ENCODE results near the gene CARD19. TPM values are rescaled to one million over a fixed set of nuclear protein-coding genes. Genes with fewer than 3 reads are reported as not detected.
"Not testable (repeated sequence)": the region's sequence is repeated elsewhere in the genome, so short reads cannot be mapped to it uniquely, and the experiment has no call there.

Gene CARD19
- total and polyA plus RNA-seq, 2 of the 8 experiments (the other 6 are each of a cell fraction or from before 2014, with no cell fraction given), result 21.2 to 112 TPM

DNA sequence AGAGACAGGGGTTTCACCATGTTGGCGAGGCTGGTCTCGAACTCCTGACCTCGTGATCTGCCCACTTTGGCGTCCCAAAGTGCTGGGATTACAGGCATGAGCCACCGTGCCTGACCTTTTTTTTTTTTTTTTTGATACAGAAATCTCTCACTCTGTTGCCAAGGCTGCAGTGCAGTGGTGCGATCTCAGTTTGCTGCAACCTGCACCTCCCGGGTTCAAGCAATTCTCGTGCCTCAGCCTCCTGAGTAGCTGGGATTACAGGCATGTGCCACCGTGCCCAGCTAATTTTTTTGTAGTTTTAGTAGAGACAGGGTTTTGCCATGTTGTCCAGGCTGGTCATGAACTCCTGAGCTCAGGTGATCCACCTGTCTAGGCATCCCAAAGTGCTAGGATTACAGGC lies 21.5 kb downstream of the CARD19 start:
- not testable (repeated sequence) for H2BK5ac ChIP-seq (ENCODE audit: low read depth, low read length); H4K8ac ChIP-seq (ENCODE audit: extremely low read depth, insufficient read depth, low read length); H3K23ac ChIP-seq (ENCODE audit: insufficient read length); H2AK5ac ChIP-seq (ENCODE audit: low read depth, low read length); H3K4me3 ChIP-seq (ENCODE audit: extremely low read depth in 1 of 4, insufficient read depth in 2 of 4, low read depth in 3 of 4, low read length in 4 of 4); H3K79me1 ChIP-seq (ENCODE audit: low read depth, low read length); H4K20me1 ChIP-seq (replicated peaks in 1 of 2; ENCODE audit: control insufficient read depth in 1 of 2, insufficient read depth in 2 of 2, low read length in 2 of 2); H2BK12ac ChIP-seq (ENCODE audit: low read depth, low read length); H2BK120ac ChIP-seq (replicated peaks; ENCODE audit: low read depth, low read length); H3K36me3 ChIP-seq (ENCODE audit: control insufficient read depth in 2 of 4, insufficient read depth in 4 of 4, low read length in 3 of 4); FAIRE-seq; H2AFZ ChIP-seq (ENCODE audit: low read length); H3K4ac ChIP-seq (replicated peaks; ENCODE audit: insufficient read length, low read depth, low read length); H3K56ac ChIP-seq (replicated peaks; ENCODE audit: insufficient read length, low read depth, low read length); H3K79me2 ChIP-seq (ENCODE audit: control insufficient read depth in 1 of 2, insufficient read depth in 2 of 2, low read length in 2 of 2); H3K27ac ChIP-seq (ENCODE audit: low read depth, low read length); H3K14ac ChIP-seq (ENCODE audit: insufficient read length); DNase-seq (ENCODE audit: low read depth in 1 of 2, low spot score in 2 of 2); H4K91ac ChIP-seq (replicated peaks; ENCODE audit: insufficient read length, low read length); H3K23me2 ChIP-seq (ENCODE audit: low read depth, low read length); H2BK20ac ChIP-seq (ENCODE audit: low read length); H3K4me2 ChIP-seq (ENCODE audit: insufficient read depth in 1 of 2, low read depth in 2 of 2, low read length in 2 of 2); H3K9ac ChIP-seq (replicated peaks in 1 of 4; ENCODE audit: extremely low read depth in 1 of 4, low read depth in 3 of 4, low read length in 3 of 4); H3K18ac ChIP-seq (ENCODE audit: extremely low read depth, low read length); H4K5ac ChIP-seq (ENCODE audit: insufficient read length, low read depth, low read length); H3K27me3 ChIP-seq (replicated peaks in 1 of 4; ENCODE audit: control insufficient read depth in 3 of 4, extremely low read depth in 1 of 4, insufficient read depth in 3 of 4, low read length in 3 of 4); H2BK15ac ChIP-seq (ENCODE audit: low read length); H3K9me3 ChIP-seq (ENCODE audit: insufficient read depth in 2 of 2, low read depth in 1 of 2, low read length in 1 of 2)
- WGBS, 2 experiments (ENCODE audit: extremely low coverage in 1 of 2, insufficient coverage in 1 of 2, insufficient read length in 1 of 2, insufficient replicate concordance in 2 of 2, low coverage in 1 of 2, low lambda C conversion rate in 2 of 2, missing lambda C conversion rate in 1 of 2), result 90% methylated on average over 9 of the region's 9 CpGs; no CpG with 5 or more reads in 1 of the 2 experiments
- peaks cover 0 to 17% (median 10%) of the 10 kb centered on the region in 4 experiments; a peak in 6 of 7 replicates for H3K4me1 ChIP-seq (replicated peaks in 1 of 4; ENCODE audit: control insufficient read depth in 3 of 4, insufficient read depth in 4 of 4, low read length in 3 of 4)
- ChIA-PET CTCF (ENCODE audit: partially characterized antibody) (interaction anchor here (0.6 to 8.5 kb wide), 5 partner anchors 10 to 483 kb away, joined by 3 to 96 read pairs (median 3); partner anchors contain the start of gene NINJ1), POLR2A (ENCODE audit: partially characterized antibody) (interaction anchor here (0.7 to 2.0 kb wide), 3 partner anchors 9 to 16 kb away, joined by 3 to 9 read pairs (median 3); partner anchors contain the start of gene NINJ1)

All from H1 (cell line).